ENCODE results near the gene IRF4.

IRF4 gene
- 16.8 to 4,515 (median 177) reads per million in 9 experiments for total RNA-seq

- H3K4me3 Mint-ChIP-seq: peak within 1 kb of the TSS; percentile 85 to 90
These were observed at the start of gene IRF4 for GRCh38 chr6:391559-392440. IRF4 (plus strand) TSS chr6:391752; CDS start chr6:393153, 1,401 bp downstream.

GRCh38 chr6:341914-342831, 49.4 kb upstream of the IRF4 start:
- ATAC-seq (replicated peaks): peak; percentile 64

More at GRCh38 chr6:391559-392440, at the start of gene IRF4:
- peaks cover 12% of the 10 kb centered on the region for H3K36me3 Mint-ChIP-seq (ENCODE audit: insufficient read depth)
- ATAC-seq (replicated peaks): peak; percentile 35
- H3K9me3 Mint-ChIP-seq: no peaks in the 10 kb centered on the region
- H3K4me1 Mint-ChIP-seq (ENCODE audit: low read depth in 2 of 2): peaks cover 18 to 28% of the 10 kb centered on the region in 2 donors
- H3K27me3 Mint-ChIP-seq: peaks cover 7 to 32% of the 10 kb centered on the region in 2 donors
- H3K27ac Mint-ChIP-seq: peak within 1 kb of the TSS in 1 of 2 donors; percentile 15
- peak in 1 of 3 experiments; percentile 26 for DNase-seq

GRCh38 chr6:342832-343179, 48.7 kb upstream of the IRF4 start:
- Mint-ChIP-seq H3K9me3 (no peaks in the 10 kb centered on the region), H3K4me3 (peak overlapping the region in 1 of 2 donors; percentile 65), H3K27me3 (no peaks in the 10 kb centered on the region), H3K4me1 (ENCODE audit: low read depth in 2 of 2) (peaks cover 36 to 45% of the 10 kb centered on the region in 2 donors), H3K36me3 (ENCODE audit: insufficient read depth) (no peaks in the 10 kb centered on the region), H3K27ac (peak overlapping the region; percentile 32 to 83)
- DNase-seq (no peak), ATAC-seq (replicated peaks) (no peak)

More at GRCh38 chr6:341914-342831, 49.4 kb upstream of the IRF4 start:
- Mint-ChIP-seq H3K36me3 (ENCODE audit: insufficient read depth) (no peaks in the 10 kb centered on the region), H3K27me3 (no peaks in the 10 kb centered on the region), H3K4me3 (peak overlapping the region; percentile 65 to 68), H3K9me3 (no peaks in the 10 kb centered on the region), H3K4me1 (ENCODE audit: low read depth in 2 of 2) (peaks cover 41 to 51% of the 10 kb centered on the region in 2 donors), H3K27ac (peak overlapping the region; percentile 42 to 83)
- no peak for DNase-seq

GRCh38 chr6:343226-343935, 48.2 kb upstream of the IRF4 start:
- Mint-ChIP-seq H3K9me3 (no peaks in the 10 kb centered on the region), H3K27me3 (no peaks in the 10 kb centered on the region), H3K27ac (peak overlapping the region in 1 of 2 donors; percentile 32), H3K36me3 (ENCODE audit: insufficient read depth) (peaks cover 3% of the 10 kb centered on the region), H3K4me1 (ENCODE audit: low read depth in 2 of 2) (peaks cover 33 to 41% of the 10 kb centered on the region in 2 donors), H3K4me3 (no peak overlapping the region)
- ATAC-seq (replicated peaks) (no peak), DNase-seq (no peak)

- peaks cover 7% of the 10 kb centered on the region for H3K36me3 Mint-ChIP-seq (ENCODE audit: insufficient read depth)
- H3K27me3 Mint-ChIP-seq: no peaks in the 10 kb centered on the region
- DNase-seq (no peak), ATAC-seq (replicated peaks) (no peak)
- H3K27ac Mint-ChIP-seq: peak overlapping the region in 1 of 2 donors; percentile 70
- no peaks in the 10 kb centered on the region for H3K9me3 Mint-ChIP-seq
- H3K4me1 Mint-ChIP-seq (ENCODE audit: low read depth in 2 of 2): peaks cover 27 to 34% of the 10 kb centered on the region in 2 donors
- no peak overlapping the region for H3K4me3 Mint-ChIP-seq
These were observed 47.4 kb upstream of the IRF4 start for GRCh38 chr6:343960-344815.

- no peaks in the 10 kb centered on the region for H3K27me3 Mint-ChIP-seq
- H3K36me3 Mint-ChIP-seq (ENCODE audit: insufficient read depth): peaks cover 10% of the 10 kb centered on the region
- no peaks in the 10 kb centered on the region for H3K9me3 Mint-ChIP-seq
- DNase-seq: no peak
- H3K4me1 Mint-ChIP-seq (ENCODE audit: low read depth in 2 of 2): peaks cover 23 to 28% of the 10 kb centered on the region in 2 donors
- ATAC-seq (replicated peaks): no peak
- H3K27ac Mint-ChIP-seq: peak overlapping the region in 1 of 2 donors; percentile 70
- no peak overlapping the region for H3K4me3 Mint-ChIP-seq
These were observed 46.7 kb upstream of the IRF4 start for GRCh38 chr6:344816-345340.

GRCh38 chr6:345747-346385, 45.7 kb upstream of the IRF4 start:
- Mint-ChIP-seq H3K27me3 (no peaks in the 10 kb centered on the region), H3K36me3 (ENCODE audit: insufficient read depth) (peaks cover 12% of the 10 kb centered on the region), H3K9me3 (no peaks in the 10 kb centered on the region), H3K27ac (no peak overlapping the region), H3K4me1 (ENCODE audit: low read depth in 2 of 2) (peaks cover 15 to 19% of the 10 kb centered on the region in 2 donors), H3K4me3 (no peak overlapping the region)
- DNase-seq: no peak
- ATAC-seq (replicated peaks): no peak

GRCh38 chr6:346386-347030, 45.0 kb upstream of the IRF4 start:
- Mint-ChIP-seq H3K4me3 (no peak overlapping the region), H3K27ac (no peak overlapping the region), H3K4me1 (ENCODE audit: low read depth in 2 of 2) (peaks cover 9 to 16% of the 10 kb centered on the region in 2 donors), H3K9me3 (no peaks in the 10 kb centered on the region), H3K27me3 (no peaks in the 10 kb centered on the region), H3K36me3 (ENCODE audit: insufficient read depth) (peaks cover 12% of the 10 kb centered on the region)
- ATAC-seq (replicated peaks) (no peak), DNase-seq (no peak)

GRCh38 chr6:347232-347631, 44.3 kb upstream of the IRF4 start:
- no peaks in the 10 kb centered on the region for H3K27me3 Mint-ChIP-seq
- no peaks in the 10 kb centered on the region for H3K9me3 Mint-ChIP-seq
- H3K27ac Mint-ChIP-seq: peak overlapping the region; percentile 45 to 49
- no peak overlapping the region for H3K4me3 Mint-ChIP-seq
- no peak for ATAC-seq (replicated peaks)
- H3K36me3 Mint-ChIP-seq (ENCODE audit: insufficient read depth): peaks cover 12% of the 10 kb centered on the region
- no peak for DNase-seq
- H3K4me1 Mint-ChIP-seq (ENCODE audit: low read depth in 2 of 2): peaks cover 3 to 9% of the 10 kb centered on the region in 2 donors

GRCh38 chr6:347951-348859, 43.3 kb upstream of the IRF4 start:
- DNase-seq (no peak), ATAC-seq (replicated peaks) (no peak)
- Mint-ChIP-seq H3K27me3 (no peaks in the 10 kb centered on the region), H3K4me1 (ENCODE audit: low read depth in 2 of 2) (peaks cover 0 to 6% of the 10 kb centered on the region in 2 donors), H3K27ac (peak overlapping the region in 1 of 2 donors; percentile 45), H3K4me3 (no peak overlapping the region), H3K36me3 (ENCODE audit: insufficient read depth) (peaks cover 12% of the 10 kb centered on the region), H3K9me3 (no peaks in the 10 kb centered on the region)

Measured in effector memory CD8-positive, alpha-beta T cell (primary cell).